CD14-positive monocyte (primary cell): Measurements from ENCODE around the gene FCSK. TPM values are rescaled to one million over a fixed set of nuclear protein-coding genes. Genes with fewer than 3 reads are reported as not detected.

Experiments
- DNase-seq, 3 donors: peaks; one replicate each; pipeline ENCODE4 v3.0.0-alpha.2; 2011 to 2022
- H2AFZ ChIP-seq: 2 replicates; pipeline ENCODE4 v1.6.0; 2012; ENCODE audit warnings: mild to moderate bottlenecking, low read depth, low read length, inconsistent platforms; ENCODE audit not compliant: insufficient read depth, poor library complexity, severe bottlenecking
- H3K27ac ChIP-seq, 2 donors: 1 replicate in 1 of 2; 2 replicates in 1 of 2; pipeline ENCODE4 v1.5.1; 2012 to 2013; ENCODE audit warnings: low read length in 2 of 2, control low read depth in 1 of 2, inconsistent platforms in 1 of 2, low read depth in 1 of 2, mild to moderate bottlenecking in 1 of 2
- H3K27me3 ChIP-seq, 2 donors: one replicate each; pipeline versions ENCODE4 v1.6.0 to v1.6.1; 2011 to 2013; ENCODE audit warnings: low read length in 2 of 2; ENCODE audit not compliant: control insufficient read depth in 2 of 2, insufficient read depth in 2 of 2
- H3K36me3 ChIP-seq, 2 donors: replicated peaks in 1 of 2; 1 replicate in 1 of 2; 2 replicates in 1 of 2; pipeline versions ENCODE4 v1.5.1 to v1.6.1; 2012 to 2013; ENCODE audit warnings: low read length in 2 of 2, control low read depth in 1 of 2, inconsistent platforms in 1 of 2, mild to moderate bottlenecking in 1 of 2; ENCODE audit not compliant: insufficient read depth in 2 of 2, control insufficient read depth in 1 of 2
- H3K4me1 ChIP-seq, 2 donors: 1 replicate in 1 of 2; 2 replicates in 1 of 2; pipeline versions ENCODE4 v1.5.1 to v1.6.1; 2012 to 2013; ENCODE audit warnings: low read length in 2 of 2, control low read depth in 1 of 2, inconsistent platforms in 1 of 2, mild to moderate bottlenecking in 1 of 2, moderate library complexity in 1 of 2; ENCODE audit not compliant: insufficient read depth in 2 of 2, control insufficient read depth in 1 of 2
- H3K4me2 ChIP-seq: replicated peaks from 2 replicates; pipeline ENCODE3; 2012; ENCODE audit warnings: low read length, moderate library complexity, mild to moderate bottlenecking; ENCODE audit not compliant: poor library complexity, severe bottlenecking; ENCODE audit errors: extremely low read depth
- H3K4me3 ChIP-seq, 3 experiments: fragments of 200-600 bp in 1 of 3; sonication (generic) in 1 of 3; replicated peaks in 1 of 3; 1 replicate in 2 of 3; 2 replicates in 1 of 3; pipeline ENCODE4 v1.5.1; 2011 to 2013; ENCODE audit warnings: low read length in 3 of 3, mild to moderate bottlenecking in 3 of 3, control low read depth in 2 of 3, low read depth in 2 of 3, inconsistent platforms in 1 of 3, moderate library complexity in 1 of 3
- H3K79me2 ChIP-seq: 2 replicates; pipeline ENCODE4 v1.6.0; 2012; ENCODE audit warnings: mild to moderate bottlenecking, control low read depth, inconsistent platforms, low read length, moderate library complexity; ENCODE audit not compliant: insufficient read depth
- H3K9ac ChIP-seq: 2 replicates; pipeline ENCODE4 v1.6.0; 2017; ENCODE audit warnings: low read length, mild to moderate bottlenecking; ENCODE audit not compliant: insufficient read depth, poor library complexity, severe bottlenecking
- H3K9me3 ChIP-seq, 2 donors: replicated peaks in 1 of 2; 1 replicate in 1 of 2; 2 replicates in 1 of 2; pipeline versions ENCODE4 v1.5.1 to v1.6.1; 2012 to 2013; ENCODE audit warnings: low read length in 2 of 2, control low read depth in 1 of 2; ENCODE audit not compliant: control insufficient read depth in 1 of 2, insufficient read depth in 1 of 2
- H4K20me1 ChIP-seq: 2 replicates; pipeline ENCODE4 v1.6.0; 2012; ENCODE audit warnings: mild to moderate bottlenecking, low read length, control low read depth, moderate library complexity; ENCODE audit not compliant: insufficient read depth
- H3K27ac Mint-ChIP-seq, 7 donors: one replicate each; pipeline ENCODE4 v1.8.0; 2020; ENCODE audit warnings: mild to moderate bottlenecking in 7 of 7, mixed read lengths in 7 of 7, moderate library complexity in 6 of 7, inconsistent platforms in 2 of 7
- H3K27me3 Mint-ChIP-seq, 3 donors: one replicate each; pipeline ENCODE4 v1.8.0; 2021 to 2022; ENCODE audit warnings: low read depth in 3 of 3, mild to moderate bottlenecking in 3 of 3, mixed read lengths in 3 of 3, moderate library complexity in 3 of 3, inconsistent platforms in 1 of 3
- H3K36me3 Mint-ChIP-seq, 2 donors: one replicate each; pipeline ENCODE4 v1.8.0; 2020; ENCODE audit warnings: mixed read lengths in 2 of 2, inconsistent platforms in 1 of 2, mild to moderate bottlenecking in 1 of 2
- H3K4me1 Mint-ChIP-seq: one replicate; pipeline ENCODE4 v1.8.0; 2020; ENCODE audit warnings: mild to moderate bottlenecking, mixed read lengths
- H3K4me3 Mint-ChIP-seq, 2 donors: one replicate each; pipeline ENCODE4 v1.8.0; 2020; ENCODE audit warnings: mild to moderate bottlenecking in 2 of 2, mixed read lengths in 2 of 2, moderate library complexity in 1 of 2
- H3K9me3 Mint-ChIP-seq, 7 donors: one replicate each; pipeline ENCODE4 v1.8.0; 2020 to 2022; ENCODE audit warnings: mixed read lengths in 7 of 7, mild to moderate bottlenecking in 6 of 7, moderate library complexity in 6 of 7, inconsistent platforms in 2 of 7
- WGBS: methylation state at CpG from one replicate; pipeline ENCODE4 v1.1.5; 2013; ENCODE audit warnings: missing lambda C conversion rate; ENCODE audit not compliant: insufficient coverage; 5-methylcytosine and 5-hydroxymethylcytosine counted together
- intact Hi-C, 2 donors: fragments of 100-400 bp; cut with micrococcal nuclease; formaldehyde crosslinking; loops; one replicate each; pipeline versions ENCODE4 v1.15.0 to v1.15.1; 2023
- polyA plus RNA-seq, 3 donors: library from polyadenylated mRNA; depleted of rRNA in 1 of 3; unstranded in 2 of 3; stranded (reverse) in 1 of 3; fragments of 300-500 nt in 2 of 3; fragments of >200 nt in 1 of 3; fragmentation: Illumina TruSeq in 2 of 3; gene quantifications; 1 replicate in 2 of 3; 2 replicates in 1 of 3; pipeline ENCODE4 v1.2.3, GENCODE V29; 2012 to 2021
- TF ChIP-seq, protein P1 (sequence below): fragments of 200-600 bp; IDR thresholded peaks from one replicate; pipeline ENCODE4 v1.8.0; 2022; ENCODE audit warnings: antibody characterized with exemption, mild to moderate bottlenecking

Gene FCSK
- polyA plus RNA-seq, 3 donors: 4.2 to 19.0 (median 6.4) TPM

DNA sequence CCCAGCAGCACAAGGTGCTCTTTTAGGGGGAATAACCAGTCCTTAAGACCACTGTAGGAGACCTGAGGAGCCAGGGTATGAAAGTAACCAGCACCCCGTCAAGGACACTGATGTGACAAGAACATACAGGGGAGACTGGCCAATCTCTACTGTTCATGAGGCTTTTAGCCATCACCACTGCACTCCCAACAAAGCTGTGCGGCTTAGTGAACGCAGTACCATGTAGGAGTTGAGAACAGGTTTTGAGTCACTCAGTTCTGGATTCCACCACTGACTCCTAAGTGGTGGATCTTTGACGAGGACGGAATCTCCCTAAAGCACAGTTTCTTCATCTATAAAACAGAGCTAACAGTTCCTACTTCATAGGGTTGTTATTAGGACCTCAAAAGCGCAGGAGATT lies 42.1 kb downstream of the FCSK start:
- no peak for DNase-seq
- peaks cover 68 to 92% of the 10 kb centered on the region in 2 donors for H3K36me3 Mint-ChIP-seq
- Histone ChIP-seq H3K27me3 (no peaks in the 10 kb centered on the region), H3K4me1 (no peaks in the 10 kb centered on the region), H3K36me3 (peaks cover 71 to 94% of the 10 kb centered on the region in 2 donors), H3K9me3 (no peaks in the 10 kb centered on the region), H3K4me3 (no peak overlapping the region), H3K27ac (no peak overlapping the region), H3K9ac (no peak overlapping the region), H3K4me2 (no peak overlapping the region), H3K79me2 (no peaks in the 10 kb centered on the region), H4K20me1 (no peaks in the 10 kb centered on the region), H2AFZ (no peak overlapping the region)
- no CpG with 5 or more reads among the region's 6 CpGs for WGBS
- intact Hi-C loops: no loop called here
- H3K27ac Mint-ChIP-seq: no peak overlapping the region
- no peak overlapping the region for H3K4me3 Mint-ChIP-seq
- peaks cover 0 to 3% (median 0%) of the 10 kb centered on the region in 7 donors for H3K9me3 Mint-ChIP-seq
- no peaks in the 10 kb centered on the region for H3K4me1 Mint-ChIP-seq
- TF ChIP-seq, protein P1, sequence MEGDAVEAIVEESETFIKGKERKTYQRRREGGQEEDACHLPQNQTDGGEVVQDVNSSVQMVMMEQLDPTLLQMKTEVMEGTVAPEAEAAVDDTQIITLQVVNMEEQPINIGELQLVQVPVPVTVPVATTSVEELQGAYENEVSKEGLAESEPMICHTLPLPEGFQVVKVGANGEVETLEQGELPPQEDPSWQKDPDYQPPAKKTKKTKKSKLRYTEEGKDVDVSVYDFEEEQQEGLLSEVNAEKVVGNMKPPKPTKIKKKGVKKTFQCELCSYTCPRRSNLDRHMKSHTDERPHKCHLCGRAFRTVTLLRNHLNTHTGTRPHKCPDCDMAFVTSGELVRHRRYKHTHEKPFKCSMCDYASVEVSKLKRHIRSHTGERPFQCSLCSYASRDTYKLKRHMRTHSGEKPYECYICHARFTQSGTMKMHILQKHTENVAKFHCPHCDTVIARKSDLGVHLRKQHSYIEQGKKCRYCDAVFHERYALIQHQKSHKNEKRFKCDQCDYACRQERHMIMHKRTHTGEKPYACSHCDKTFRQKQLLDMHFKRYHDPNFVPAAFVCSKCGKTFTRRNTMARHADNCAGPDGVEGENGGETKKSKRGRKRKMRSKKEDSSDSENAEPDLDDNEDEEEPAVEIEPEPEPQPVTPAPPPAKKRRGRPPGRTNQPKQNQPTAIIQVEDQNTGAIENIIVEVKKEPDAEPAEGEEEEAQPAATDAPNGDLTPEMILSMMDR: no peak
- H3K27me3 Mint-ChIP-seq: peaks cover 0 to 1% (median 0%) of the 10 kb centered on the region in 3 donors

DNA sequence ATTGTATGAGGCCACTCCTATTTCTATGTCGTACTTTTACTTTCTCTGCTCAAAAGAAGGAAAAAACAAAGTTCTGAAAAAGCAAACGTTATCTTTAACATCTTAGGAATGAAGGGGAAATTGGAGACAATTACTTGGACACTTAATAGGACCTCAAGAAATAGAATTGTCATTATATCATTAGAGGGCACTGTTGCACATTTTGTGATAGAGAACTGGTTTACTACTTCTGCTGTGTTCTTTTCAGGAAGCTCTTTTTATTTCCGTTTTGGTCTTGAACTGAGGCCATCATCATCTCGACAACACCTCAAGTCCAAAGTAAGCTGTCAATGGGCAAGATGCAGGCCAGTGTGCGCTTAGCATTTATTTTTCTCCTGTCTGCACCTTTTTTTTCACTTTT lies 54.4 kb downstream of the FCSK start:
- no peak overlapping the region for H3K9ac ChIP-seq
- TF ChIP-seq, protein P1: peak; percentile 21
- peaks cover 64 to 85% of the 10 kb centered on the region in 2 donors for H3K36me3 Mint-ChIP-seq
- no peaks in the 10 kb centered on the region for H3K79me2 ChIP-seq
- H3K27me3 ChIP-seq: no peaks in the 10 kb centered on the region
- H3K4me3 Mint-ChIP-seq: no peak overlapping the region
- peaks cover 0 to 3% of the 10 kb centered on the region in 2 donors for H3K4me1 ChIP-seq
- no peak overlapping the region for H2AFZ ChIP-seq
- no peaks in the 10 kb centered on the region for H3K27me3 Mint-ChIP-seq
- peak overlapping the region in 1 of 7 donors; percentile 26 for H3K27ac Mint-ChIP-seq
- peaks cover 62 to 91% of the 10 kb centered on the region in 2 donors for H3K36me3 ChIP-seq
- peak in 1 of 3 donors; percentile 20 for DNase-seq
- H3K4me2 ChIP-seq: no peak overlapping the region
- no peak overlapping the region for H3K27ac ChIP-seq
- no peaks in the 10 kb centered on the region for H4K20me1 ChIP-seq
- 17% methylated on average over 3 of the region's 5 CpGs for WGBS
- intact Hi-C loops: loop anchor here in 1 of 2 donors (10.0 kb wide), 1 partner anchor 146 kb away; no protein-coding TSS in a partner anchor
- no peaks in the 10 kb centered on the region for H3K9me3 ChIP-seq
- peaks cover 5% of the 10 kb centered on the region for H3K4me1 Mint-ChIP-seq
- H3K9me3 Mint-ChIP-seq: no peaks in the 10 kb centered on the region
- no peak overlapping the region for H3K4me3 ChIP-seq
